Hematopoietic multipotent progenitor cell treated with erythropoietin and hydrocortisone succinate and interleukin-3 and kit ligand, for 8 days (in vitro differentiated cells): ENCODE data around the gene ETV2.
"Not testable (repeated sequence)": the region's sequence is repeated elsewhere in the genome, so short reads cannot be mapped to it uniquely, and the experiment has no call there.

ENCODE experiments used
- DNase-seq: peaks from one replicate; pipeline ENCODE4 v3.0.0-alpha.2; 2015

The ETV2 gene

GRCh38 chr19:35641515-35642151 is at the start of gene ETV2:
Gene ETV2, plus strand, starts transcription at chr19:35641745. Its CDS starts 716 bp downstream, at chr19:35642461.
- peak; percentile 70 for DNase-seq

GRCh38 chr19:35592226-35592625 is 49.3 kb upstream of the ETV2 start:
- peak; percentile 49 for DNase-seq

GRCh38 chr19:35595026-35595425 is 46.5 kb upstream of the ETV2 start:
- not testable (repeated sequence) for DNase-seq

GRCh38 chr19:35595928-35596327 is 45.6 kb upstream of the ETV2 start:
- no peak for DNase-seq

DNA sequence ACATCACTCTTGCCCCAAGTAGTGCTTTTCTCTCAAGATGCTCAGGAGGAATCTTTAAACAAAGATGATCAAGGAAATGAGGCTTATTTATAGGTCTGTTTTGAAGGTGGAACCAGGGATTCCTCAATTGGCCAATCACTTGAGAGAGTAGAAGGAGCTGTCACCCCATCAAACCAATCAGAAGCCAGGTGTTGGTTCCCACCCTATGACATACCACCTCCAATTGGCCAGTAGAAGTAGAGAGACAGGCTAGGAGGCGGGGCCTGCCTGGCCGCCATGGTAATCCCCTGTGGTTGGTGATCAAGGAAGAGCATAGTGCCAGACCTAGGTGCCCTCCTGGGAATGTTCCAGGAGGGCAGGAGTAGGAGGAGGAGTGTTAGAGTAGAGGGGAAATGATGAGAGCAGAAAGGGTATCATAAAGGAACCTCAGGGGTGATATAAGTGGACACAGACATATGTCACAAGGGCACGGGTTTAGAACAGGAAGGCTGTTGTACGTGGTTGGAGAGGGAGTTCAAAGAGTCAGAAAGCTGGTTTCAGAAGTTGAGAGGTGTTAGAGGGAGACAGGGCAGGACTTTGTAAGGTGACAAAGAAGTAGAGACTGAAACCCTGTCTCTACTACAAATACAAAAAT is 45.1 kb upstream of the ETV2 start:
- DNase-seq = peak; percentile 34

DNA sequence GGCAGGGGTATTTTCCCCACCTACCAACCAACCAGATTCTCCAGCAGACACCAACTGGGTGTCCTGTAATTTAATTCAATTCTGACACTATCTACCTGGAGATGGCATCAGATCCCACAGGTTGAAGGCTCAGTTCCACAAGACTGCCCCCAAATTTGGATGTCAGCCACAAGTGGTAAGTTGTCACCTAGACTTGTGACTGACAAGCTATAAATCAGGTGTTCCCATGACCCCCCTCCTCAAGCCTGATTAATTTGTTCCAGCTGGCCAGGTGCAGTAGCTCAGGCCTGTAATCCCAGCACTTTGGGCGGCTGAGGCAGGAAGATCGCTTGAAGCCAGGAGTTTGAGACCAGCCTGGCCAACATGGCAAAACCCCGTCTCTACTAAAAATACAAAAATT is 39.6 kb upstream of the ETV2 start:
- no peak for DNase-seq

- DNase-seq = not testable (repeated sequence)
Observed at GRCh38 chr19:35604436-35604835, 37.1 kb upstream of the ETV2 start.

- not testable (repeated sequence) for DNase-seq
Observed at GRCh38 chr19:35607170-35607569, 34.4 kb upstream of the ETV2 start.

- DNase-seq = no peak
Observed at GRCh38 chr19:35607661-35608060, 33.9 kb upstream of the ETV2 start.

DNA sequence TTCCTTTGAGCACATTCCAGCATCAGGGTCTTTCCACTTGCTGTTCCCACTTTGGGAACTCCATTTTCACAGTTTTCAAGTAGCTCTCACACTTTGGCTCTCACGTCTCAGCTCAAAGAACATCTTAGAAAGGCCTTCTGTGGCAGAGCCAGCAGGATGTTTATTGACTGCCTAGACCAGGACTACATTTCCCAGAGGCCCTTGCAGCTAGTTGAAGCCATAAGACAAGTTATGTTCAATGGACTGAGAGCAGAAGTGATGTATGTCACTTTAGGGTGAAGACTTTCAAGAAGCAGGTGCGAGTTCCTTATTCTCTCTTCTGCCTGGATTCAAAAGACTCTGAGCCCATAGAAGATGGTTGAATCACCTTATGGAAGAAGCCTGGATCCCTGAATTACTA is 33.3 kb upstream of the ETV2 start:
- peak; percentile 16 for DNase-seq

DNA sequence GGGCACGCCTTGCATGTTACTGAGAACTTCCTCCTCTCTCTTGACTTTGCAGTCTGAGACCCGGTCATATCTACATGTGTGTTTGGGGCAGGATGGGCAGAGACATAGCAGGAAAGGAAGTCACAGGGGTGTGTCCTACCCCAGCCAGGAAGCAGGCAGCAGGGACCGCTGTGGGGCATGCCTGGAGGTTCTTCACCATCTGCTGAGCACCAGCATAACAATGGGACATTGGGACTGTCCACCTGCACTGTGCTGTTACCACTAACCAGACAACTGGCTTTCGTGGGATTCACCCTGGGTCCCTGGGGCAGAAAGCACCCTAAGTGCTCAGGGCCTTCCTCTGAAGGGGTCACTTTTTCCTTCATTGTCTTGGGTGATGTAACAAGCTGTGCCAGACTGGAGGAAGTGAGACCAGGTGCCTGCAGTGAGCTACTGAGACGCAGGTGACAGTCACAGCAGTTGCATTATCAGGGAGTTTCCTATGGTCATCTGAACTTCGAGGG is 31.6 kb upstream of the ETV2 start:
- peak; percentile 52 for DNase-seq

- no peak for DNase-seq
Observed at GRCh38 chr19:35612224-35612558, 29.4 kb upstream of the ETV2 start.

DNA sequence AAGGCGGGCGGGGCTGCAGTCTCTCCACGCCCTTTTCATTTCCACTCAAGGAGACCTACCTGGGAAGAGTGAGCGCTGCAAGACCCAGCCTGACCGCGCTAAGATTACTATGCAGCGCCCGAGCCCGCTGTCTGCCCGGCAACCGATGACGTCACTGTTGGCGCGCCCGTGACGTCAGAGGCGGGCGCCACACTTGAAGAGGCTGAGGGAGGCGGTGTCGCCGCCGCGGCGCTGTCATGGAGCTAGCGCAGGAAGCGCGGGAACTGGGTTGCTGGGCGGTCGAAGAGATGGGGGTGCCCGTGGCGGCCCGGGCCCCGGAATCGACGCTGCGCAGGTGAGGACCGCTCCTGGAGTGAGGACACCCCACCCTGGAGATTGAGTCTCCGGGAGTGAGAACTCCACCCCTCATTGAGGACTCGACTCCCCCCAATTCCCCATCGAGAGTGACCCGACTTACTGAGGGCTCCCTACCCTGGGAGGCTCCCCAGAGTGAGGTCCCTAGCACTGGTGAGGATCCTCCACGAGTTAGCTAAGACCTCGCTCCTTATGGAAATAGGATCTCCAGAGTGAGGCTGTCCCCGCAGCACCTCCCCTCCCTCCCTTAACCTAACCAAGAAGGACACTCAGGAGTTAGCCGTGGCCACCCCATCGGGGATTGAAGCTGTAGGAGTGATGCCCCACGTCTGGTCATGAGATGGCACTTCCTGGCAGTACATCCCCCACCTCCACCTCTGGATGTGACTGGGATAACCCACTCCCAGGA is 28.8 kb upstream of the ETV2 start, which contains the start of gene HAUS5:
Gene HAUS5 (plus strand): TSS at position 177 of the 763 bp plus-strand sequence. CDS start 60 bp downstream, at position 237.
- DNase-seq = peak; percentile 92

- no peak for DNase-seq
Observed at GRCh38 chr19:35613574-35613973, 28.0 kb upstream of the ETV2 start.

DNA sequence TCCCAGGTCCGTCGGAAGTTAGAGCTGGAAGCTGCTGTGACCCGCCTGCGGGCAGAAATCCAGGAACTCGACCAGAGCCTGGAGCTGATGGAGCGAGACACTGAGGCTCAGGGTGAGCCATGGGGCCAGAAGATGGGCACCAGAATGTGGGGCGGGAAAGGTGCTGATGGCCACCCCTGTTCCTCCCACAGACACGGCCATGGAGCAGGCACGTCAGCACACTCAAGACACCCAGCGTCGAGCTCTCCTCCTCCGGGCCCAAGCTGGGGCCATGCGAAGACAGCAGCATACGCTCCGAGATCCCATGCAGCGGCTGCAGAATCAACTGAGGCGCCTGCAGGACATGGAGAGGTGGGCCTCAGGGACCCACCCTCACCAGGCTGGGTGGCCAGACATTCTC is 26.5 kb upstream of the ETV2 start:
- no peak for DNase-seq

DNA sequence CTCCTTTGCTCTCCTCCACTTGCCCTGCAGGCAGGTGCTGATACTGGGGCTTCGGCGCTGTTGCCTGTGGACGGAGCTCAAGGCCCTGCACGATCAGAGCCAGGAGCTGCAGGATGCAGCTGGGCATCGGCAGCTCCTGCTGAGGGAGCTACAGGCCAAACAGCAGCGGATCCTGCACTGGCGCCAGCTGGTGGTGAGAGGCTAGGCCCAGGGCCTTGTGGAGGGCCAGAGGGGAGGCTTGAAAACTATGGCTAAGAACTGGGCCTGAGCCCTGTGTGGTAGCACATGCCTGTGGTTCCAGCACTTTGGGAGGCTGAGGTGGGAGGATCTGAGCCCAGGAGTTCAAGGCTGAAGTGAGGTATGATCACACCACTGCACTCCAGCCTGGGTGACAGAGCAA is 22.7 kb upstream of the ETV2 start:
- DNase-seq = no peak

DNA sequence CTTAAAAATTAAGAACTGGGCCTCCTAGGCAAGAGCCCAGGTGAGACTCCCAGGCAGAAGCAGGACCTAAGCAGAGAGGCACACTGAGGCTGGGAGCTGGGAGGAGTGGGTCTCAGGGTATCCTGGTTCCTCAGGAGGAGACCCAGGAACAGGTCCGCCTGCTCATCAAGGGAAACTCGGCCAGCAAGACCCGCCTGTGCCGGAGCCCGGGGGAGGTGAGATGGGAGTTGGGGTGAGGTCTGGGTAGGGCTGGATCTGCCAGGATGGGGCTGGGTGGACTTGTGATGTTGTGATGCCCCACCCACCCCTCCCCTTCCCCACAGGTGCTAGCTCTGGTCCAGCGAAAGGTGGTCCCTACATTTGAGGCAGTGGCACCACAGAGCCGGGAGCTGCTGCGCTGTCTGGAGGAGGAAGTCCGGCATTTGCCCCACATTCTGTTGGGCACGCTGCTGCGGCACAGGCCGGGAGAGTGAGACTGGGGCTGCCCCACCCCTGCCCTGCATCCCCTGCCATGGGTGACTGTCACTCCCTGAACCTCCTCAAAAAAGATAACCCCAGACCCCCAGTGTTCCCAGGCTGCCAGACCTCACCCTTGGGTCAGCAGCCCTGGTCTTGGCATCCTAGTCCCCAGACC is 22.1 kb upstream of the ETV2 start:
- no peak for DNase-seq

GRCh38 chr19:35620001-35620400 is 21.5 kb upstream of the ETV2 start:
- no peak for DNase-seq

DNA sequence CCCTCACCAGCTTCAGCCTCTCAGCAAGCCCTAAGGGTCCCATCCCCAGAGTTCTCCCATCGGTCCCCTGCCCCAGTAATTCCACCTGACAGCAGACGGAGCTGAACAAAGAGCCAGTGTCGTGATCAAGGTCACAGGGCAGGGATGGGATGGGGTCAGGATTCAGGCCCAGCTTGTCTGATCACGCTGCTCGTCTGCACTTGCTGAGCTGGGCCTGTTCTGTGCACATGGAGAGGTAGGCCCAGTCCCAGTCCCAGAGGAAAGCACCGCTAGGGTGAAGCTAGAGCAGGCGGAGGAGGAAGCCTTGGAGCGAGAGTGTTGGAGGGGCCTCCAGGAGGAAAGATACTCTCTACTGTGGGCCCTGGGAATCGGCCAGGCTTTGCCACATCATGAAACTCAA is 19.8 kb upstream of the ETV2 start:
- DNase-seq = no peak

DNA sequence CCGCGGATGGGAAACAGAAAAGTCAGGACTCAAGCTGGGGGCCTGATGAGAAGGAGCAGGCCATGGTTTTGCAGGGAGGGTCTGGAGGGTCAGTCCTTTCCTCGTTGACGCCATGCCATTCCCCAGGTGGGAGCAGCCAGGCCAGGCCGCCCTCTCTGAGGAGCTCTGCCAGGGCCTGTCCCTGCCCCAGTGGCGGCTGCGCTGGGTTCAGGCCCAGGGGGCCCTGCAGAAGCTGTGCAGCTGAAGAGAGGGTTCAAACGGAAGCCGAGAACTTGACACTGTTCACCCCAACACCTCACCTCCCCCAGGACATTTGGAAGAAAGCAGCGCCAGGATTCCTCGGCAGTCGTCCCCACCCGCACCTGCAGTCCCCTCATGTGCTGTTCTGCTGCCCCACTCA is 18.8 kb upstream of the ETV2 start:
- no peak for DNase-seq

DNA sequence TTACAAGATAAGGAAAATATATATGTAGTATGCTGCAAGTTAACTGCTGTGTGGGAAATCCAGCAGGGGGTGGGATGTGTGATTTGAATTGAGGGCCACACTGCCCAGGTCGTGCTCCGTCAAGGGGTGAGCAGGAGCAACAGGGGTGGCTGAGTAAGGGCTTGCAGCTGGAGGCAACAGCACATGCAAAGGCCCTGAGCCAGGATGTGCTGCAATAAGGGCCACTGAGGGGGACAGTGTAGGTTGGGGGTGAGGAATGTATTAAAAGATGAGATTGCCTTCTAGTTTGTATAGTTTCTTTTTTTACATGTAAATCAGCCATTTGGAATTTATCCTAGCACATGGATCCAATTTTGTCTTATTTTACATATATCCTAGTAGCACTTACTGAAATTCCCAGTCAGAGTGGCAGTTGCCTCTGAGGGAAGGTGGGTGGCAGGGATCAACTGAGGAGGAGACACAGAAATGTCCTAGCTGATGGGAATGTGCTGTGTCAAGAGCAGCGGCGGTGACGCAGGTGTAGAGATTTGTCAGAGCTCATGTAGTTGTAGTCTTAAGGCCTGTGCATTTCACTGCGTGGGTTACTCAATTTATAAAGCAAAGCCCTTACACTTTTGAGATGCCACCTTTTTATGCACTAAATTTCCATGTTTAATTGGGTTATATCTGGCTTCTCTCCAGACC is 18.1 kb upstream of the ETV2 start:
- no peak for DNase-seq

DNA sequence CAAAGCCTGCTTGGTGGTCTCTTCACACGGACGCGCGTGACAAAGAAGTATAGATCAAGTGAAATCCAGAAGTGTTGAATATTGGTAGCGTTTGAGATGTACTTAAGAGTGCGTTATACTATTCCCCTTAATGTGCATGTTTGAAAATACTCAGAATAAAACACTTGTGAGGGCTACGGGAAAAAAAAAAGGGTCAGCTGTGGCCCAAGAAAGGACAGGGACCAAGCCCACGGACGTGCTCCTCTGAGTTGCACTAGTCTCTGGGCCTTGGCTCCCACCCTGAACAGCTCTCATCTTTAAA is 13.3 kb upstream of the ETV2 start:
- no peak for DNase-seq
